Uterus (tissue), 2 donors: ENCODE results near the gene KCNN2.

Experiments used
- CTCF ChIP-seq, 4 experiments: fragments of 200-600 bp in 2 of 4; fragments of 450-650 bp in 2 of 4; sonication (generic) in 2 of 4; IDR thresholded peaks; one replicate each; pipeline ENCODE4 v1.5.1; 2016 to 2019; ENCODE audit warnings: antibody characterized with exemption in 4 of 4, mild to moderate bottlenecking in 2 of 4, moderate library complexity in 1 of 4
- POLR2A ChIP-seq, 2 donors: fragments of 450-650 bp; IDR thresholded peaks; one replicate each; pipeline ENCODE4 v1.6.1; 2016; ENCODE audit warnings: antibody characterized with exemption in 2 of 2, mild to moderate bottlenecking in 1 of 2, moderate library complexity in 1 of 2

GRCh38 chr5:114361724-114362196 is at the start of gene KCNN2:
- no peak for TF ChIP-seq CTCF (IDR thresholded peaks at IDR 0.05)
- peak in 1 of 2 donors; percentile 34 for TF ChIP-seq POLR2A (IDR thresholded peaks at IDR 0.05)
